ENCODE results near the gene TAC3. TPM values are rescaled to one million over a fixed set of nuclear protein-coding genes. Genes with fewer than 3 reads are reported as not detected.

TAC3 gene
- total and polyA plus RNA-seq, 2 of the 8 experiments (the other 6 are each of a cell fraction or from before 2014, with no cell fraction given), result 9.7 to 45.3 TPM

- H4K91ac ChIP-seq (replicated peaks; ENCODE audit: insufficient read length, low read length), result no peak overlapping the region
- no peak for FAIRE-seq
- H2BK12ac ChIP-seq (ENCODE audit: low read depth, low read length), result no peak overlapping the region
- no peaks in the 10 kb centered on the region for H3K36me3 ChIP-seq (ENCODE audit: control insufficient read depth in 2 of 4, insufficient read depth in 4 of 4, low read length in 3 of 4)
- H2AFZ ChIP-seq (ENCODE audit: low read length), result no peak overlapping the region
- H3K14ac ChIP-seq (ENCODE audit: insufficient read length), result no peak overlapping the region
- WGBS, 2 experiments (ENCODE audit: extremely low coverage in 1 of 2, insufficient coverage in 1 of 2, insufficient read length in 1 of 2, insufficient replicate concordance in 2 of 2, low coverage in 1 of 2, low lambda C conversion rate in 2 of 2, missing lambda C conversion rate in 1 of 2), result 87% methylated on average over 4 of the region's 4 CpGs; no CpG with 5 or more reads in 1 of the 2 experiments
- H4K8ac ChIP-seq (ENCODE audit: extremely low read depth, insufficient read depth, low read length), result no peak overlapping the region
- H3K9me3 ChIP-seq (ENCODE audit: insufficient read depth in 2 of 2, low read depth in 1 of 2, low read length in 1 of 2), result no peaks in the 10 kb centered on the region
- no peak overlapping the region for H3K18ac ChIP-seq (ENCODE audit: extremely low read depth, low read length)
- H3K79me2 ChIP-seq (ENCODE audit: control insufficient read depth in 1 of 2, insufficient read depth in 2 of 2, low read length in 2 of 2), result no peaks in the 10 kb centered on the region
- H3K27ac ChIP-seq (ENCODE audit: low read depth, low read length), result no peak overlapping the region
- no peak overlapping the region for H3K4me2 ChIP-seq (ENCODE audit: insufficient read depth in 1 of 2, low read depth in 2 of 2, low read length in 2 of 2)
- H3K23ac ChIP-seq (ENCODE audit: insufficient read length), result no peak overlapping the region
- H3K4me3 ChIP-seq (ENCODE audit: extremely low read depth in 1 of 4, insufficient read depth in 2 of 4, low read depth in 3 of 4, low read length in 4 of 4), result no peak overlapping the region
- H2BK5ac ChIP-seq (ENCODE audit: low read depth, low read length), result no peak overlapping the region
- H3K23me2 ChIP-seq (ENCODE audit: low read depth, low read length), result no peaks in the 10 kb centered on the region
- H2AK5ac ChIP-seq (ENCODE audit: low read depth, low read length), result no peak overlapping the region
- H3K4me1 ChIP-seq (replicated peaks in 1 of 4; ENCODE audit: control insufficient read depth in 3 of 4, insufficient read depth in 4 of 4, low read length in 3 of 4), result no peaks in the 10 kb centered on the region
- H2BK15ac ChIP-seq (ENCODE audit: low read length), result no peak overlapping the region
- no peak overlapping the region for H3K4ac ChIP-seq (replicated peaks; ENCODE audit: insufficient read length, low read depth, low read length)
- no peak overlapping the region for H4K5ac ChIP-seq (ENCODE audit: insufficient read length, low read depth, low read length)
- DNase-seq (ENCODE audit: low read depth in 1 of 2, low spot score in 2 of 2), result no peak
- H3K9ac ChIP-seq (replicated peaks in 1 of 4; ENCODE audit: extremely low read depth in 1 of 4, low read depth in 3 of 4, low read length in 3 of 4), result no peak overlapping the region
- no peak overlapping the region for H3K56ac ChIP-seq (replicated peaks; ENCODE audit: insufficient read length, low read depth, low read length)
- no peaks in the 10 kb centered on the region for H4K20me1 ChIP-seq (replicated peaks in 1 of 2; ENCODE audit: control insufficient read depth in 1 of 2, insufficient read depth in 2 of 2, low read length in 2 of 2)
- H3K79me1 ChIP-seq (ENCODE audit: low read depth, low read length), result no peaks in the 10 kb centered on the region
- ChIA-PET CTCF (ENCODE audit: partially characterized antibody) (interaction anchor here (0.6 to 4.8 kb wide), 15 partner anchors 9 to 133 kb away, joined by 3 to 25 read pairs (median 3); partner anchors contain the start of genes MYO1A and TAC3), POLR2A (ENCODE audit: partially characterized antibody) (interaction anchor here (1.8 kb wide), 1 partner anchor 12 kb away, joined by 10 read pairs; no protein-coding TSS in a partner anchor)
- no peaks in the 10 kb centered on the region; a peak in 1 of 7 replicates for H3K27me3 ChIP-seq (replicated peaks in 1 of 4; ENCODE audit: control insufficient read depth in 3 of 4, extremely low read depth in 1 of 4, insufficient read depth in 3 of 4, low read length in 3 of 4)
- no peak overlapping the region for H2BK20ac ChIP-seq (ENCODE audit: low read length)
- no peak overlapping the region for H2BK120ac ChIP-seq (replicated peaks; ENCODE audit: low read depth, low read length)
- TF ChIP-seq NANOG (IDR thresholded peaks at IDR 0.05; ENCODE audit: insufficient read depth, low read depth, low read length, poor library complexity, severe bottlenecking), result no peak
- no peak for TF ChIP-seq POU5F1 (IDR thresholded peaks at IDR 0.05; ENCODE audit: low read depth, low read length)
- no peak for TF ChIP-seq NRF1 (IDR thresholded peaks at IDR 0.05; ENCODE audit: low read depth, low read length)
- TF ChIP-seq CEBPB (IDR thresholded peaks at IDR 0.05; ENCODE audit: low read depth, low read length), result no peak
- TF ChIP-seq CBX5 (IDR thresholded peaks at IDR 0.05; ENCODE audit: low read depth, low read length), result no peak
- TF ChIP-seq CREB1 (IDR thresholded peaks at IDR 0.05), result no peak
- no peak for TF ChIP-seq SIX5 (IDR thresholded peaks at IDR 0.05; ENCODE audit: low read depth, low read length)
- no peak for TF ChIP-seq ATF3 (IDR thresholded peaks at IDR 0.05; ENCODE audit: insufficient read depth, low read depth, low read length)
- TF ChIP-seq SIRT6 (IDR thresholded peaks at IDR 0.05; ENCODE audit: low read length), result no peak
- no peak for TF ChIP-seq RXRA (IDR thresholded peaks at IDR 0.05; ENCODE audit: insufficient read depth, low read depth, low read length)
- no peak for TF ChIP-seq BCL11A (IDR thresholded peaks at IDR 0.05; ENCODE audit: low read depth in 2 of 2, low read length in 2 of 2)
- TF ChIP-seq CHD2 (IDR thresholded peaks at IDR 0.05; ENCODE audit: low read length), result no peak
- TF ChIP-seq HDAC2 (IDR thresholded peaks at IDR 0.05; ENCODE audit: borderline replicate concordance in 1 of 2, low read depth in 2 of 2, low read length in 2 of 2), result no peak
- TF ChIP-seq GTF2F1 (IDR thresholded peaks at IDR 0.05; ENCODE audit: borderline replicate concordance, low read depth, low read length), result no peak
Observed at GRCh38 chr12:57040211-57040610, 23.9 kb upstream of the TAC3 start.

Data from H1 (cell line).